Right atrium auricular region (tissue), 2 donors: Measurements from ENCODE around the gene KLF5. TPM values are rescaled to one million over a fixed set of nuclear protein-coding genes. Genes with fewer than 3 reads are reported as not detected.

Experiments
- DNase-seq: peaks from one replicate; pipeline ENCODE4 v3.0.0-alpha.2; 2019; ENCODE audit warnings: low spot score
- H3K27ac ChIP-seq, 2 donors: fragments of 200-600 bp; sonication (generic); 1 replicate in 1 of 2; 2 replicates in 1 of 2; pipeline ENCODE4 v1.5.1; 2016 to 2019
- H3K27me3 ChIP-seq, 2 donors: fragments of 200-600 bp; sonication (generic); one replicate each; pipeline versions ENCODE4 v1.5.1 to v1.6.0; 2017 to 2019
- H3K36me3 ChIP-seq: fragments of 200-600 bp; sonication (generic); one replicate; pipeline ENCODE4 v1.5.1; 2016
- H3K4me1 ChIP-seq, 2 donors: fragments of 200-600 bp; sonication (generic); one replicate each; pipeline versions ENCODE4 v1.5.1 to v1.6.0; 2017 to 2019
- H3K4me3 ChIP-seq, 2 donors: fragments of 200-600 bp; sonication (generic); 1 replicate in 1 of 2; 2 replicates in 1 of 2; pipeline ENCODE4 v1.5.1; 2017 to 2019; ENCODE audit warnings: mild to moderate bottlenecking in 1 of 2, moderate library complexity in 1 of 2
- H3K9me3 ChIP-seq, 2 donors: fragments of 200-600 bp; sonication (generic); one replicate each; pipeline ENCODE4 v1.5.1; 2019
- CTCF ChIP-seq, 2 donors: fragments of 200-600 bp; sonication (generic); IDR thresholded peaks; one replicate each; pipeline ENCODE4 v1.5.1; 2019; ENCODE audit warnings: antibody characterized with exemption in 2 of 2
- total RNA-seq, 2 donors: library from RNA; depleted of rRNA; stranded (reverse); fragments of >200 nt; gene quantifications; one replicate each; pipeline ENCODE4 v1.1.0, GENCODE V29; 2016

KLF5 gene
- total RNA-seq, 2 donors from 2014 or later: 1.7 to 2.8 TPM

GRCh38 chr13:73109288-73109899 lies 50.6 kb downstream of the KLF5 start:
- Histone ChIP-seq H3K9me3 (no peaks in the 10 kb centered on the region), H3K27ac (no peak overlapping the region), H3K4me1 (no peaks in the 10 kb centered on the region), H3K36me3 (no peaks in the 10 kb centered on the region), H3K4me3 (no peak overlapping the region), H3K27me3 (no peaks in the 10 kb centered on the region)
- DNase-seq: no peak
- no peak for TF ChIP-seq CTCF (IDR thresholded peaks at IDR 0.05)

- H3K27me3 ChIP-seq: no peaks in the 10 kb centered on the region
- TF ChIP-seq CTCF (IDR thresholded peaks at IDR 0.05): no peak
- H3K4me3 ChIP-seq: no peak overlapping the region
- no peaks in the 10 kb centered on the region for H3K9me3 ChIP-seq
- H3K4me1 ChIP-seq: no peaks in the 10 kb centered on the region
- no peak for DNase-seq
- no peak overlapping the region for H3K27ac ChIP-seq
- H3K36me3 ChIP-seq: no peaks in the 10 kb centered on the region
These were observed 51.2 kb downstream of the KLF5 start for GRCh38 chr13:73109969-73110368.

- no peaks in the 10 kb centered on the region for H3K36me3 ChIP-seq
- no peak overlapping the region for H3K27ac ChIP-seq
- DNase-seq: no peak
- no peaks in the 10 kb centered on the region for H3K27me3 ChIP-seq
- TF ChIP-seq CTCF (IDR thresholded peaks at IDR 0.05): no peak
- H3K4me1 ChIP-seq: no peaks in the 10 kb centered on the region
- no peaks in the 10 kb centered on the region for H3K9me3 ChIP-seq
- no peak overlapping the region for H3K4me3 ChIP-seq
These were observed 52.0 kb downstream of the KLF5 start for GRCh38 chr13:73110814-73111213.

- TF ChIP-seq CTCF (IDR thresholded peaks at IDR 0.05): no peak
- no peak overlapping the region for H3K4me3 ChIP-seq
- H3K4me1 ChIP-seq: no peaks in the 10 kb centered on the region
These were observed 52.5 kb downstream of the KLF5 start for GRCh38 chr13:73111331-73111730.

GRCh38 chr13:73119612-73120011 lies 60.8 kb downstream of the KLF5 start:
- no peak for DNase-seq
- H3K36me3 ChIP-seq: no peaks in the 10 kb centered on the region
- no peak overlapping the region for H3K27ac ChIP-seq
- no peaks in the 10 kb centered on the region for H3K9me3 ChIP-seq
- no peak for TF ChIP-seq CTCF (IDR thresholded peaks at IDR 0.05)
- no peak overlapping the region for H3K4me3 ChIP-seq
- no peaks in the 10 kb centered on the region for H3K4me1 ChIP-seq
- H3K27me3 ChIP-seq: no peaks in the 10 kb centered on the region

More at GRCh38 chr13:73111331-73111730, 52.5 kb downstream of the KLF5 start:
- H3K9me3 ChIP-seq: no peaks in the 10 kb centered on the region
- H3K27ac ChIP-seq: no peak overlapping the region
- no peak for DNase-seq
- H3K36me3 ChIP-seq: no peaks in the 10 kb centered on the region
- no peaks in the 10 kb centered on the region for H3K27me3 ChIP-seq
